ENCODE data around the gene SGK2.

SGK2 gene

GRCh38 chr20:43631598-43631997 is 72.8 kb downstream of the SGK2 start:
- no peak for DNase-seq
